ENCODE results near the gene SYT7.
A peak's percentile ranks its signal among the peaks of the same experiment; 100 is the strongest.

The SYT7 gene

DNA sequence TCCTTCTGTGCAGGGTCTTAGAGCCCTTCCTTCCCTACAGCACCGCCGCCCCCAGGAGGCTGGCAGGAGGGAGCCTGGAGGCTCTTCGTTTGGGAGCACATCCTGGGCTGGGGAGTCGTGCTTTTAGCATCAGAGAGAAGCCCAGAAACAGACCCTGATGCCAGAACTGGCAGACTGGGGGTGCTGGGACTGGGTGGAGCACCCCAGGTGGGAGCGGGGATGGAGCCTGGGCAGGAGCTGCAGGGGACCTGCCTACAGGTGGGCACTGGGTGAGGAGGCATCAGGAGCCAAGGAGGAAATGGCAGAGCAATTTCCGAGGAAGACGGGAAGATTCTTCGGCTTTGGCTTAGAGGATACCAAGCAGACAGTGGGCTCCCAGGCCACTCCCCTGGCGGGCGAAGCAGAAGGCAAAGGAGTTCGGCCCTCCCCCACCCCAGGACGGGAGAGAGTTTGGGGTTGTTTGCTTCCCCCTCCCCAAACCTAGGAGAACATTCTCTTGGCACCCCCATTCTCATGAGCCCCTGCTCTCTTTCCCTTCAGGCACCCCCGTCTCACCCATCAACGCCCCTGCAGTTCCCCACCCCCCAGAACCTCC, 1.1 kb downstream of the SYT7 start:
- TF ChIP-seq TAF1 (IDR thresholded peaks at IDR 0.05; ENCODE audit: borderline replicate concordance, insufficient read depth, low read length) (no peak), POLR2AphosphoS5 (IDR thresholded peaks at IDR 0.05; ENCODE audit: low read depth, low read length) (no peak), FOXP2 (optimal IDR thresholded peaks at IDR 0.05; ENCODE audit: borderline replicate concordance, extremely low read depth, extremely low read length, insufficient read depth) (no peak), SIN3A (IDR thresholded peaks at IDR 0.05; ENCODE audit: borderline replicate concordance, insufficient read depth, low read length) (no peak), REST (IDR thresholded peaks at IDR 0.05; ENCODE audit: insufficient read depth in 1 of 2, low read depth in 2 of 2, low read length in 2 of 2) (no peak)

DNA sequence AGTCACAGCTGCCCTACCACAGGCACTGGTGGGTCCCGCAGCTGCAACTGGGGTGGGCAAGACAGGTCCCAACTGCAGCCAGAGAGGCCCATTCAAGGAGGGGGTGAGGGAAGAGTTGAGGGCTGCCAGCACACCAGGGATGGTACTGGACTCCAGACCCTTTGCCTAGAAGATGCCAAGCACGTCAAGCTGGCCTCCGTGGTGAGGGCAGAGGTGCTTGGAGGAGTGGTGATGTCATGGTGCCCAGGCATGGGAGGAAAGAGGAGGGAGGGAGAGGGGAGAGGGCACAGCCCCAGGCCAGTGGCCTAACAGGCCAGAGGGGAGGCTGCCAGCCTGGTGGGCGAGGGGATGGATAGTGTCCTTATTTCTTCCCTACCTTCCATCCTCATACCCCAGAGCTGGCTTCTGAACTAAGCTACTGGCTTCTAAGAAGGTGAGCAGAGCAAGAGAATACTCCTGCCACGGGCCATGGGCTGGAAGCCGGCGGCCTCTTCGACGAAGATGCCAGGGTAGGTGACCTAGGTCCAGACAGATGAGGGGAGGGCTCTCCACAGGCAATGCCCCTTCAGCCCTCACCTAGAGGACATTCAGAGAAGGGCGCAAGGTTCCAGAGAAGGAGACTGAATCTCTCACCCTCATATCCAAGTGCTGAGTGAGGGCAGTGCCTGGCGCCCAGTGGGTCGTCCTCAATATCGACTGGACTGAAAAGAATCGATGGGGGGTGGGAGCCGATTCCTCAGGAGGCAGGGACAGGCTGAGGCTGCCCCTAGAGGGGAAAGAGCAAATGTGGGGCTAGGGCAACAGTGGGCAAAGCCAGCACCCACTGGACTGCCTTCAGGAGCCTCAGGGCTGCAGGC, 1.8 kb downstream of the SYT7 start:
- no peak for TF ChIP-seq FOXP2 (optimal IDR thresholded peaks at IDR 0.05; ENCODE audit: borderline replicate concordance, extremely low read depth, extremely low read length, insufficient read depth)
- TF ChIP-seq REST (IDR thresholded peaks at IDR 0.05; ENCODE audit: insufficient read depth in 1 of 2, low read depth in 2 of 2, low read length in 2 of 2), result no peak
- TF ChIP-seq SIN3A (IDR thresholded peaks at IDR 0.05; ENCODE audit: borderline replicate concordance, insufficient read depth, low read length), result no peak

DNA sequence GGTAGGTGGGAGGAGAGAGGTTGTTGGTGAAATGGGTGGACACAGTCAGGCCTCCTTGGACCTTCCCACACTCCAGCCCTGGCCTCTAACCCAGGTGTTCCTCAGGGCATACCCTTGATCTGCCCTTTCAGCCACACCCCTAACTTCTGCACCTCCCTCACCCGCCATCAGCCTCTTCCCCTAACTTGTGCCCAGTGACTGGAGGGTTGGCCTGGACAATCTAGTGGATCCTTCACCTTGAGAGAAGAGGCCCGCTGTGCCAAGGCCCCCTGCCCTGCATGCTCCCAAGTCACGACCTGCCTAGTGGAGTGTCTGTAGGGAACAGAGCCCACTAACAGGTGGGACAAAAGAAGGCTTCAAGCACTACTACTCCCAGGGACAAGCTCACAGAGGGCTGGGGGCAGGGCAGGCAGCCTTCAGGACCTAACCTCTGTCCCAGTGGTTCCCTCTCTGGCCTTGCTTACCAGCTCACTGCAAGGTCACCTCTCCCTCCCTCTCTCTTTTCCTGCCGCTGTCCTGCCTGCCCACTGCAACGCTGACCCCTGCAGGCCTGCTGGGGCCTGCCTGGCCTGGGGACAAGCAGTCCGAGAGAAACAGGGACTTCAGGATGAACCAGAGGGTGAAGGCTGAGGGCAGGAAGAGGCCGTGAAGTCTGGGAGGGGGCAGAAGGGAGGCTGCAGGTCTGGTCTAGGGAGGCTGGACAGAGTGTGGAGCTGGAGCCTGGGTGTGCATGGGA, 3.3 kb downstream of the SYT7 start:
- TF ChIP-seq POLR2AphosphoS5 (IDR thresholded peaks at IDR 0.05; ENCODE audit: low read depth, low read length) (no peak), SIN3A (IDR thresholded peaks at IDR 0.05; ENCODE audit: borderline replicate concordance, insufficient read depth, low read length) (no peak), REST (IDR thresholded peaks at IDR 0.05; ENCODE audit: insufficient read depth in 1 of 2, low read depth in 2 of 2, low read length in 2 of 2) (peak; percentile 55 to 68; a peak in 3 of 4 replicates), FOXP2 (optimal IDR thresholded peaks at IDR 0.05; ENCODE audit: borderline replicate concordance, extremely low read depth, extremely low read length, insufficient read depth) (no peak)

- TF ChIP-seq TAF1 (IDR thresholded peaks at IDR 0.05; ENCODE audit: borderline replicate concordance, insufficient read depth, low read length), result no peak
- TF ChIP-seq SIN3A (IDR thresholded peaks at IDR 0.05; ENCODE audit: borderline replicate concordance, insufficient read depth, low read length), result no peak
- no peak for TF ChIP-seq POLR2AphosphoS5 (IDR thresholded peaks at IDR 0.05; ENCODE audit: low read depth, low read length)
- TF ChIP-seq REST (IDR thresholded peaks at IDR 0.05; ENCODE audit: insufficient read depth in 1 of 2, low read depth in 2 of 2, low read length in 2 of 2), result no peak
- TF ChIP-seq FOXP2 (optimal IDR thresholded peaks at IDR 0.05; ENCODE audit: borderline replicate concordance, extremely low read depth, extremely low read length, insufficient read depth), result no peak
Measured at GRCh38 chr11:61575886-61576861, 4.7 kb downstream of the SYT7 start.

All from PFSK-1 (cell line).